GM12878 (cell line): ENCODE measurements around the gene CLBA1. TPM values are rescaled to one million over a fixed set of nuclear protein-coding genes. Genes with fewer than 3 reads are reported as not detected.

Experiments used
- ATAC-seq: fragments of 200-7000 bp; cut with Tn5 transposase; 3 replicates; pipeline ENCODE4 v1.9.1; 2020; ENCODE audit warnings: mild to moderate bottlenecking, moderate library complexity
- BruUV-seq: library from RNA; stranded (reverse); fragments of 400-500 nt; replicated peaks from 2 replicates; lab custom pipeline; 2021; lab: Mats Ljungman, UMichigan
- CTCF ChIA-PET: fragments of 300-600 bp; sonication (Branson Sonifier 250); formaldehyde crosslinking; extraction: SDS; loops from one replicate; lab custom pipeline; 2021; ENCODE audit warnings: inconsistent platforms; lab: Yijun Ruan, JAX
- POLR2A ChIA-PET: fragments of 350-600 bp; formaldehyde crosslinking; extraction: SDS; loops from one replicate; lab custom pipeline; 2021; ENCODE audit warnings: inconsistent platforms; lab: Charles Lee
- RAD21 ChIA-PET: fragments of 300-600 bp; sonication (Branson Sonifier 250); formaldehyde crosslinking; loops from one replicate; lab custom pipeline; 2023; ENCODE audit warnings: antibody characterized with exemption; ENCODE audit not compliant: unreplicated experiment; lab: Charles Lee
- SMC1A ChIA-PET: fragments of 300-600 bp; sonication (Branson Sonifier 250); formaldehyde crosslinking; loops from one replicate; lab custom pipeline; 2023; ENCODE audit not compliant: unreplicated experiment, uncharacterized antibody; lab: Charles Lee
- DNase-seq: peaks from one replicate; pipeline ENCODE4 v3.0.0-alpha.2; 2011; ENCODE audit warnings: low read depth, low spot score
- FAIRE-seq: peaks from 3 replicates; lab custom pipeline; 2011; peaks lifted over from hg19 to GRCh38; lab: Jason Lieb, UNC
- H2AFZ ChIP-seq: 2 replicates; pipeline ENCODE4 v1.6.0; 2011; ENCODE audit warnings: low read depth, low read length, control low read depth; ENCODE audit not compliant: control insufficient read depth
- H3K27ac ChIP-seq: 2 replicates; pipeline ENCODE4 v1.5.1; 2011; ENCODE audit warnings: control low read depth; ENCODE audit not compliant: control insufficient read depth, insufficient read depth
- H3K27me3 ChIP-seq, 2 experiments: replicated peaks in 1 of 2; 2 replicates each; pipeline versions ENCODE4 v1.6.0 to v1.6.1; 2011; ENCODE audit warnings: low read length in 1 of 2; ENCODE audit not compliant: control insufficient read depth in 2 of 2, insufficient read depth in 2 of 2
- H3K36me3 ChIP-seq, 2 experiments: 2 replicates each; pipeline ENCODE4 v1.5.1; 2011; ENCODE audit warnings: low read length in 1 of 2; ENCODE audit not compliant: control insufficient read depth in 2 of 2, insufficient read depth in 2 of 2
- H3K4me1 ChIP-seq: 2 replicates; pipeline ENCODE4 v1.6.1; 2011; ENCODE audit warnings: mild to moderate bottlenecking, low read length, moderate library complexity, mixed read lengths; ENCODE audit not compliant: control insufficient read depth, insufficient read depth
- H3K4me2 ChIP-seq: 2 replicates; pipeline ENCODE4 v1.6.0; 2011; ENCODE audit warnings: control low read depth; ENCODE audit not compliant: control insufficient read depth, insufficient read depth
- H3K4me3 ChIP-seq: fragments of 200-600 bp; sonication (generic); 2 replicates; pipeline ENCODE4 v1.5.1; 2016
- H3K79me2 ChIP-seq: 2 replicates; pipeline ENCODE4 v1.6.0; 2011; ENCODE audit warnings: low read length; ENCODE audit not compliant: control insufficient read depth, insufficient read depth
- H3K9ac ChIP-seq: 2 replicates; pipeline ENCODE4 v1.8.0; 2011; ENCODE audit warnings: low read length, control low read depth, mixed read lengths; ENCODE audit not compliant: control insufficient read depth, insufficient read depth
- H3K9me3 ChIP-seq: replicated peaks from 3 replicates; pipeline ENCODE4 v1.5.1; 2011; ENCODE audit warnings: mild to moderate bottlenecking, low read length; ENCODE audit not compliant: control insufficient read depth, insufficient read depth
- H4K20me1 ChIP-seq: 2 replicates; pipeline ENCODE4 v1.6.0; 2011; ENCODE audit not compliant: control insufficient read depth, insufficient read depth
- CEBPB ChIP-seq, 2 experiments: fragments of 150-350 bp in 1 of 2; IDR thresholded peaks; 2 replicates each; pipeline ENCODE4 v1.6.1; 2012 to 2014; ENCODE audit warnings: low read depth in 2 of 2, low read length in 2 of 2, borderline replicate concordance in 1 of 2, inconsistent platforms in 1 of 2
- RCOR1 ChIP-seq: conservative IDR thresholded peaks from 2 replicates; pipeline ENCODE4 v1.6.1; 2012; ENCODE audit warnings: low read depth, low read length, improper control_type of control experiment
- REST ChIP-seq: IDR thresholded peaks from 2 replicates; pipeline ENCODE4 v1.6.1; 2012; ENCODE audit warnings: mild to moderate bottlenecking, low read depth, low read length
- SUZ12 ChIP-seq: fragments of 200-600 bp; sonication (generic); IDR thresholded peaks from one replicate; pipeline ENCODE4 v1.6.1; 2018; ENCODE audit warnings: antibody characterized with exemption, mild to moderate bottlenecking; ENCODE audit not compliant: unreplicated experiment
- whole genome bisulfite sequencing: methylation state at CpG from one replicate; pipeline ENCODE4 v1.1.6; 2016; ENCODE audit warnings: low lambda C conversion rate; ENCODE audit not compliant: insufficient replicate concordance, insufficient coverage; ENCODE audit errors: missing lambda C conversion rate; 5-methylcytosine and 5-hydroxymethylcytosine counted together
- in situ Hi-C: fragments of 300-500 bp; cut with MboI; formaldehyde crosslinking; loops from 9 replicates; pipeline ENCODE4 v1.14.3; 2018; ENCODE audit warnings: mixed read lengths
- intact Hi-C: fragments of 100-400 bp; cut with micrococcal nuclease; formaldehyde crosslinking; loops from one replicate; pipeline ENCODE4 v1.14.2; 2022; ENCODE audit not compliant: unreplicated experiment
- polyA plus RNA-seq, 11 experiments: library from polyadenylated mRNA; depleted of rRNA in 4 of 11; unstranded in 6 of 11; stranded (reverse) in 5 of 11; fragments of >200 nt; fragmentation: Nextera tagmentation in 4 of 11; fragmentation: Illumina TruSeq in 1 of 11; extraction: Ambion mirVana in 4 of 11; extraction: Trizol in 1 of 11; gene quantifications; 1 replicate in 1 of 11; 2 replicates in 10 of 11; pipeline versions ENCODE4 v1.2.1 to v1.2.3, GENCODE V29; 2011 to 2016; ENCODE audit warnings: inconsistent platforms in 2 of 11, missing spikeins in 2 of 11, low read depth in 1 of 11
- total RNA-seq, 4 experiments: library from RNA; depleted of rRNA in 3 of 4; stranded (reverse); fragments of >200 nt in 3 of 4; fragmentation: Illumina TruSeq in 1 of 4; extraction: Trizol in 1 of 4; gene quantifications; 2 replicates each; pipeline versions ENCODE4 v1.2.1 to v1.2.3, GENCODE V29; 2013 to 2021
- TF ChIP-seq, protein P1 (sequence below): IDR thresholded peaks from 2 replicates; pipeline ENCODE4 v1.6.1; 2012; ENCODE audit warnings: low read depth, low read length, improper control_type of control experiment

The CLBA1 gene
- total and polyA plus RNA-seq, 10 of the 15 experiments (the other 5 are each of a cell fraction or from before 2014, with no cell fraction given) = 0.07 to 1.1 (median 0.62) TPM; not detected in 1

DNA sequence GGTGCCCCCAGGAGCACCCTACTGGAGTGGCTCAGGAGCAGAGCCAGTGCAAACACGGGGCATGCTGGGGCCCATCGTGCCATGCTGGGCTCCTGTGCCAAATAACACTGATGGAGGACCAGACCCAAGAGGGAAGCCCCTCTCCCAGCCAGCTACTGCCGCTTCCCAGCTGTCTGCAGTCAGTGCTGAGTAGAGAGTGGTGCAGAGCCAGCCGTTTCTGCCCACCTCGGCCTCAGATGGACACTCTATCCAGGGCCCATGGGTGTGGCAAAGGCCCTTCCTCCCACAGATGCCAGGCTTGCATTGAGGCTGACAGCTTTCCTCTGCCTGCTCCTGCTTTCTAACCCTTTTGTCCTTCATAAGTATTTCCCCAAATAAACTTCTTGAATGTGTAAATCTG lies 13.2 kb downstream of the CLBA1 start (continued):
- no peak for TF ChIP-seq REST

DNA sequence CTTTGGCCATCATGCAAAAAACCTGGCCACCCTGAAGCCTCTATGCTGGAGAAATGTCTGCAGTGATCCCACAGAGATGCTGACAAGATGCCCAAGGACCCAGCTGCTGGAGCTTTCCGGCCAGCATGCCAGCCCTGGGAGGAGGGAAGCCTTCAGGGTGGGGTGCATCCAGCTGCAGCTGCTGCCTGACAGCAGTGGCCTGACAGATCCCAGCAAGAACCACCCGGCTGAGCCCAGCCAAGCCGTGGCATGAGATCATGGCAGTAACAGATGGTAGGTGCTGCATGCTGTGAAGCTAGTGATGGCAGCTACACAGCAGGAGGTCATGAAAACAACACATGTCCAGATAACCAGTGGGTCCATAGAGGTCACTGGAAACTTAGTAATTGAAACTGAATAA lies 13.8 kb downstream of the CLBA1 start:
- ATAC-seq = no peak
- ChIA-PET CTCF (interaction anchor here (0.6 to 1.2 kb wide), 2 partner anchors 39 to 82 kb away, joined by 3 to 4 read pairs; no protein-coding TSS in a partner anchor), RAD21 (no interaction called here), SMC1A (no interaction called here), POLR2A (interaction anchor here (0.6 kb wide), 1 partner anchor 234 kb away, joined by 3 read pairs; no protein-coding TSS in a partner anchor)
- H3K9me3 ChIP-seq = no peaks in the 10 kb centered on the region
- H3K79me2 ChIP-seq = no peaks in the 10 kb centered on the region
- no peak overlapping the region for H3K27ac ChIP-seq
- H3K4me1 ChIP-seq = no peaks in the 10 kb centered on the region
- no peaks in the 10 kb centered on the region for H3K27me3 ChIP-seq
- no peak overlapping the region for H3K4me2 ChIP-seq
- no peak for FAIRE-seq
- intact Hi-C loops (no loop called here), in situ Hi-C loops (no loop called here)
- H3K4me3 ChIP-seq = no peak overlapping the region
- no peaks in the 10 kb centered on the region for H3K36me3 ChIP-seq
- no peak for TF ChIP-seq RCOR1
- TF ChIP-seq, protein P1, sequence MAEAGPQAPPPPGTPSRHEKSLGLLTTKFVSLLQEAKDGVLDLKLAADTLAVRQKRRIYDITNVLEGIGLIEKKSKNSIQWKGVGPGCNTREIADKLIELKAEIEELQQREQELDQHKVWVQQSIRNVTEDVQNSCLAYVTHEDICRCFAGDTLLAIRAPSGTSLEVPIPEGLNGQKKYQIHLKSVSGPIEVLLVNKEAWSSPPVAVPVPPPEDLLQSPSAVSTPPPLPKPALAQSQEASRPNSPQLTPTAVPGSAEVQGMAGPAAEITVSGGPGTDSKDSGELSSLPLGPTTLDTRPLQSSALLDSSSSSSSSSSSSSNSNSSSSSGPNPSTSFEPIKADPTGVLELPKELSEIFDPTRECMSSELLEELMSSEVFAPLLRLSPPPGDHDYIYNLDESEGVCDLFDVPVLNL = no peak
- TF ChIP-seq CEBPB (IDR thresholded peaks at IDR 0.05; ENCODE audit: borderline replicate concordance in 1 of 2, low read depth in 2 of 2, low read length in 2 of 2) = no peak
- TF ChIP-seq SUZ12 = no peak
- no TSS peak for BruUV-seq
- no peak overlapping the region for H2AFZ ChIP-seq
- WGBS = 67% methylated on average over 3 of the region's 3 CpGs
- DNase-seq = no peak
- H4K20me1 ChIP-seq = no peaks in the 10 kb centered on the region
- no peak overlapping the region for H3K9ac ChIP-seq
